Stimulated activated naive CD4-positive, alpha-beta T cell treated with Interleukin-2 at 50 U/mL for 16 hours (primary cell): ENCODE measurements around the gene TCF7L2.
"Not testable (repeated sequence)": the region's sequence is repeated elsewhere in the genome, so short reads cannot be mapped to it uniquely, and the experiment has no call there.

ENCODE experiments used
- DNase-seq: peaks from one replicate; lab custom pipeline; 2025; lab: John Stamatoyannopoulos, UW

The TCF7L2 gene

DNA sequence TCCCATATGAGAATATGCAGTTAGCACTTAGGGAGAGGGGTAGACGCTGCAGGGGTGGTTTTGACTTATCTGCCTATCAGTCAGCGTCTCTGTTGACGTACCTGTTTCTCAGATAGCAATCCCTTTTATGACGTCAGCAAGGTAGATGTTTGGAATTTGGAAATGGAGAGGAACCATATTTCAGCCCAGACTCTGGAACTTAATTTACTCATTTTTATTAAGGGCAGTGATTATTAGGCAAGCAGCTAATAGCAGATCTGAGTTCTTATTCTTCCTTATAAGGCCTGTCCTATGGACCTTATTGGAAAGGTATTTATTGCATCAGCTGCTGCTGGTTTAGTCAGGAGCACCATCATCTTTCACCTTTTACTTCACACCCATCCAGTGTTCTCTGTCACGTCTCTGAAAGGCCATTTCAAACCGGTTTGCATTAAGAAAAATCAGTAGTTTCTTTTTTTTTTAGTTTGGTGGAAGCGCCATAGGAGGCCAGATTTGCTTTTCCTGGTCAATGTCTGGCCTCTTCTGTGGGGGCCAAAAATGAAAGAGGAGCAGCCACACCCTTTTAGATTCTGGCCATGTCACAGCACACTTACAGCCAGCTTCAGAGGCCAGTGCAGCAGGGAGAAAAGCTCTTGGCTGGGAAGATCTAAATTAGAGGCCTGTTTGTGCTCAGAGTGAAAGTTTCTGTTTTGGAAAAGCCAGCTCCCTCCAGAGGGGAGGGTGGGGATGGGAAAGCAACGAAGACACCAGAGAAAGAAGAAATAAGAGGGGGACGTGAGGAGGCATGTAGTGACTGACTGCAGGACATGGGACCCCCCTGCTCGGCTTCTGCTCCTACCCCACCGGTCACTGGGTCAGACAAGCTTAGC lies 146.3 kb downstream of the TCF7L2 start:
- no peak for DNase-seq

DNA sequence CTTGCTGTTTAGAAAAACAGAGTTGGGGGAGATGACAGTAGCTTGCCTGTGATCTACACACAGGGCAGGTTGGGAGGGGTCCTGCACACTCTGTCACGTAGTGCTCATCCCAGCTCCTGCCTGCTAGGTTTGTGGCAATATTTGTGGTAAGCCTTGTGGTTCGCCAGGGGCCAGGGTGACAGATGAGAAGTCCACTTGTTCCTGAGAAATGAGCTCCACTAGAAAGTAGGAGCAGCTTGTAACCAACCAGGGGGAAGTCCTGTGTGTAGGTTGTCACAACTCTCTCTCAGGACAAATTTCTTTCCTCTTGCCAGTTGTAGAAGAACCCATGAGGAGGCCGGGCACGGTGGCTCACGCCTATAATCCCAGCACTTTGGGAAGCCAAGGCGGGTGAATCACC lies 147.0 kb downstream of the TCF7L2 start:
- DNase-seq = no peak

DNA sequence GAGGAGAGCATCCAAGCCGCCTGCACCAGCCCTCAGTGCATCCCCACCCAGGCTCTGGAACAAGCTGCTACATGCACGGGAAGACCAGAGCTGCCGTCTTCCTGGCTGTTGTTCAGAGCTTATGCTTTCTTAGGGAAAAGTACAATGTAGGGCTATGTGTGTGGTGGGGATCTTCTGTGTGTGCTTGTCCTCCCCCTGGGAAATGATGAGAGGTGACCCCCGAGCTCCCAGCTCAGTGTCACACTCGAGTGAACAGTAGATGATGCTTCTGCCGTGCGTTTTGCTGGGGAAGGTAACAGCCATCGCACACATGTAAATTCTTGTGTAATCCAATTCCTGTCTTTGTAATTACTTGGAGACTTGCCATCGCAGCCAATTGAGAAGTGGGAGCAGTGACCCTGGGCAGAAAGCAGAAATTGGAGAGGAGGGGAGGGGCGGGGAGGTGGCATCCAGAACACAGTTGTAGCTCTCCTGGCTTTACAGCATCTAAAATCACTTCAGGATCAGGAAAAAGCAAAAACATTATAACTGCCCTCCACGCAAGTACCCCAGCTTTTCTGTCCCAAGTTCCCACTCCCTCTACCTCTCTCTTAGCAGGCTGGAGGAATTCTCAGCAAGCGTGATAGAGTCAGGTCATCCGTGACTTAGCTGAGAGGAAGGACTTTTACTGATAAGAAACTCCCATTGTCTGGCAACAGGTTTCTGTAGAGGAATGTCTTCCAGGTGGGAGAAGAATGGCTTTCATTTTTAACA lies 149.6 kb downstream of the TCF7L2 start:
- DNase-seq = no peak

DNA sequence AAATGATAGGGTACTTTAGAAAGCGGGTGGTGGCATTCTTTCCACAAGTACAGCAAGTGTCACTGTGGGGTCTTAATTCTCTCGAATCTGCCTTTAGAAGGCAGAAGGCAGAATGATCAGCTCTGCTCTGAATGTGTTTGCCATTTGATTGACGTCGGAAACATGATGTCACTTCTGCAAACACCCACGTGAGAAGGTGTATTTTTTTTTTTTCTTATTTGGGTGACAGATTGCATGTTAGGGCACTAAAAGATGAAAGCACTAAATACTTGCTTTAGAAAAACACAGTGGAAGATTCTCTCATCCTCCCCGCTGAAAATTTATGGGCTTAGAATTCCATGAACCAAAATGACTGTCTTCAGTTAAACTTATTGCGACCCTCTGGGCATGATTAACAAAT lies 150.2 kb downstream of the TCF7L2 start:
- no peak for DNase-seq

DNA sequence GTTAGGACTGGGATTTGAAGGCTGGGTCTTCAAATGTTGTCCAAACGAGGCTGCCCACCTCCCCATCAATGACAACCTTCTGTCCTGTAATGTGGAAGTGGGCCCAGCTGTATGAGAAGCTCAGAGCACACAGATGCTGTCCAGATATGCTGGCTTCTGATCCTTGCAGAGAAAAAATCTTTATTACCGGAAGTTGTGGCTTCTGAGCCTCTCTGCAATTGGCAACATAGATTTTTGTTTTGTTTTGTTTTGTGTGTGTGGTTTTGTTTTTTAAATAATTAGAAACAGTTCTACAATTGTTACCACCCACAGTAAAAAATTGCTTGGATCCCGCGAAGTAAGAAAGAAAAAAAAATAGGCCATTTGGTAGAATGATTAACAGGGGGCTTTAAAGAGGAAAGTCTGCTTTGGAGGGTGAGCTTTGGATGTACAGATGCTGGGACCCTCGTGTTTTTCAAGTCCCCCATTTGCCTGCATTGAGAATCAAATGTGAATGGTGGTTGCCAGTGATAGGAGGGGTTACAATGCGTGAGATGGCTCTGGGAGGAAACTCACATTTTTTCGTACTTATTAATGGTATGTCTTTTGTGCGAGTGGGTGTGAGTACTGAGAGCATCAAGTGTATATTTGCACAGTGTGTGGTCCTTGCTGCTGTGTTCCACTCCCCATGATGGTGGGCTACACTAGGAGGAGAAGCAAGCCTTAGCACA lies 153.2 kb downstream of the TCF7L2 start:
- no peak for DNase-seq

DNA sequence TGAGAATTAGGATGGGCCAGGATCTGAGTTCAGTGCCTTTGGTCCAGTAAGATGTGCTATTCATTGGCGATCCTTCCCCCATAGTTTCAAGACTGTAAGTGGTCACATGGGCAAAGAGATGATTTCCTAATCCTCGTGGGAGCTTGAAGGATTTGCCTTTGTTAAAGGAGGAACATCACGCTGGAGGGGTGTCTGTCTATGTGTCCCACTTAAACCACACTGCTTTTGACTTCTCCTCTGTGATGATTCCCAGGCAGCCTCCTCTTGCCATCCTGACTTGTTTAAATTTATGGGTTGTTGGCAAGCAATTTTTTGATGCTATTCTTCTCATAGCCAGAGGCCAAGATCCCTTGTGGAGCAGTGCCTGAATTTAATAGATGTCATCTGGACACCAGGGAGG lies 154.0 kb downstream of the TCF7L2 start:
- no peak for DNase-seq

DNA sequence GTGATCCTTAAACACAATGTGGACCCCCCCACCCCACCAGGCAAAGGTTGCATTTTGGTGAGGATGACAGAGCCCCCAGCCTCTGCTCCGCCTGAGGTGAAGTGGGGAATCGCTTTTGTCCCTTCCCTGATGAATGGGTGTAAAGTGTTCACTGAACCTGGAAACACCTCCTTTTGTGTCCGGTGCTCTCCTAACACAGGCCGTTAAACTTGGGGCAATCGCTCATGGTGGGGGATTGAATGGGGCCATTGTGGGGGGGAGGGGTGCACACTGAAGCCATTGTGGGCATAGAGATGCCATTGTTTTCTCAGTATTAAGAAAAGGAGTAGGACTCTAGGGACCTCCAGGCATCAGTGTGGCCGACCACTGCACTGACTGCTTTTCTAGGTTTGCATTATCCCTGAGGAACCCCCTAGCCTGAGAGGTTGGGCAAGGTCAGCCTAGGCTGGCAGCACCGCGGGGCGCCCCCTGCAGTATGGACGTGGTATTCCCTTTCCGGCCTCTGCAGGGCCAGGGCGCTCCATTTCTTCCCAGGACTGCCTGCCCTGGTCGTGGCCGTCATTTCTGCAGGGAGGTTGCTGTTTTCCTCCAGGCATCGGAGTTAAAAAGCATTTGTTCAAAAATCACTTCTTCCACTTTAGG lies 158.3 kb downstream of the TCF7L2 start:
- no peak for DNase-seq

DNA sequence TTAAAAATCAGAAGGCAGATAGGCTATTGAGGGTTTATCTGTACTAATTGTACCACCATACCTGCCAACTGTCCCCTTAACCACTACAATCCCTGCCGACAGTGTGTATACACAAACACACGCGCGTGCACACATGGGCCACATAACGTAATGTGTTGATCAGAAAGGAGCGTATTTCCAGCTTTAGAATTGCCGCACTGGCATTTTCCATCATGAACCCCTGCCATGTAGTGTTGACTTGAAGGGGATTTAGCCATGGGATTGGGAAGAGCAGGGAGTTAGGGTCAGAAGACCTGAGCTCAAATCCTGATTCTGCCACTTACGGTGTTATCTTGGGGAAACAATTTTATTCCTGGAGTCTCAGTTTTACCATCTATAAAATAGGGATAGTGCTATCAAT lies 158.9 kb downstream of the TCF7L2 start:
- no peak for DNase-seq

DNA sequence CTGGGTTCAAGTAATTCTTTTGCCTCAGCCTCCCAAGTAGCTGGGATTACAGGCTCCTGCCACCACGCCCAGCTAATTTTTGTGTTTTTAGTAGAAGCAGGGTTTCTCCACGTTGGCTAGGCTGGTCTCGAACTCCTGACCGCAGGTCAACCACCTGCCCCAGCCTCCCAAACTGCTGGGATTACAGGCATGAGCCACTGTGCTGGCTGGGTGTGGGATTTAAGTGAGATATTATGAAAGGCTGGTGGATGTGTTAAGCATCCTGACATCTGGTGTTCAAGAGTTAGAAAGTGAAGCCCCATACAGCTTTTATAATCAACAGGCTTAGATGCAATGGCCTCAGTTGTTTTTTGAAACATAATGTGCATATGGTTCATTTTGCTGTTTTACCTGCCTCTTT lies 159.4 kb downstream of the TCF7L2 start:
- not testable (repeated sequence) for DNase-seq

DNA sequence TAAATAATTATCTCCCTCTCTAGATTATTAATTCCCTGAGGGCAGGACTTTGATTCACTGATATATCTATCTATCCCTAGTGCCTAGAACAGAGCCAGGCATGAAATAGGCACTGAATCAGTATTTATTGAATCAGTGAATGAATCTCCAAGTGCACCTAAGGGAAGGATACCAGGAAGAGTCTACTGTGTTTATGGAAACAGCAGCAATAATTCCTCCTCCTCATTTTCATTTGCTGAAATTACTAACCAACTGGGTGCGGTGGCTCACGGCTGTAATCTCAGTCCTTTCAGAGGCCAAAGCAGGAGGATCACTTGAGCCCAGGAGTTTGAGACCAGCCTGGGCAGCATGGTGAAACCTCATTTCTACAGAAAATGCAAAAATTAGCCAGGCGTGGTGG lies 161.2 kb downstream of the TCF7L2 start:
- DNase-seq = no peak

DNA sequence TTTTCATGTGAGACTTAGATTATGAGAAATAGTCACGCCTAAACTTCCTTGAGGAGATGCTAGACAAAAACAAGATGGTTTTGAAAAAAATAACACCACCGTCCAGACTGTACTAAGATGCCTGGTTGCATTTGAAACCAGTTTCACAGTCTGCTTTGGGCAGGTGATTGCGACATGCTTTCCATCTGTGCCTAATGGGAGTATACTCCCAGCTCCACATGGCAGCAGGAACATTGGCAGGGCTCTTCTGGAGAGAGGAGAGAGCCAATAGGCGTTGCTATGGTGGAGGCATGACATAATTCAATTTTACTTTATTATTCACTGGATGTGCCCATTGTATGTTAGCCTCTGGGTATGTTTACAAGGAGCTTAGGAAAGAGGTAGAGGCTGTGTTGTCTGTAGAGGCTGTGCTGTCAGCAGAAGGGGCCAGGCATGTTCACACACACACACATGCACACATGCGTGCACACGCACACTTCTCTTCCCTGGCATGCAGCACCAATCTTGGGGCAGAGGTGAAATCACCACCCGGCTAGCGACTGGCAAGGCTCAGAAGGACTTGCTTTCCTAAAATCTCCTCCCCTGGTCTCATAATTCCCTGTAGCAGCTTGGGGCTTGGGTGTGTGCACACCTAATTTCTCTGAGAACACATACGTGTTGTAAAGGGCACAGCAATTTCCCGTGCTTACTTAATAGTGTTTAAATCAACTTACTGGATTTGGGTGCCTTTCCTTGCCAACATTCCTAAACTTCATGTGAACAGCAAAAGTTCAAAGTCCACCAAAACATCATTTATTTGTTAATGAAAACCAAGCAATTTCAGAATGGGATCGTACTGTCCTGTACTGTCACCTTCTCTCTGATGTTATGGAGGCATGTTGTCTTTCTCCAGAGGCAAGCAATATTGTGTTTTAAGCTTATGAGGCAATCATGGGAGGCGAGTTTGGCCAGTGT lies 162.1 kb downstream of the TCF7L2 start:
- DNase-seq = no peak

DNA sequence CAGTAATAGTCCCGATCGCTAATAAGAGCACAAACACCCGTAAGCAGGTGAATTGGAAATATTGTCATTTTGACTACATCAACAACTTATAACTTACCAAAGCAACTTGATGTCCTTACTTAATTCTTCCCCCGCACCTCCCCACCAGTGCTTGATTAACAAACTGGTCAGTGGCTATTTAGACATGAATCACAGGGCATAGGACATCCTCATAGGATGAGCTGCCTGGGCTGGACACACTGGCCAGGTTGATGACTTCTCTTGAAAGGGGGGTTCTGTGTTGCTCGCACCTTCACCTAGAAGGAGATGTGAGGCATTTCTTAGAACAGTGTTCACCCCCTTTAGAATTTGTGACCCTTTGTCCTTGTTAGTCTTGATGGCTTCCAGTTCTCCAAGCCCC lies 163.2 kb downstream of the TCF7L2 start:
- DNase-seq = no peak

DNA sequence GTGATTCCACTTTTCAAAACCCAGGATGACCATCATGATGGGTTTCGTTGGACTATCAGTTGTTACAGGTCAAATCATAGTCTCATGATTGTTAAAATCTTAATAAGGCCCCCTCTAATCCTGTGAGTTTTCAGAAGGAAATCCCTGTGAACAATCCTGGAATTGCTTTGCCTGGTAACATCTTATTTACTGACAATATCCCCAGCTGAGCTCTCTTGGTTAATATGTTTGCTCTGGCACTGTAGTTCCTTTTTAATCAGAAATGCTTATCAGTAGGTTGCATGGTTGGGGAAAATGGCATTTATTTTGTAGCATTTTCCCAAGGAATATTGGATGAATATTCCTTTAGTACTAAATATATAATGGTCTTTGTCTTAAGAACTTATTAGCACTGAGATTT lies 163.9 kb downstream of the TCF7L2 start:
- no peak for DNase-seq

DNA sequence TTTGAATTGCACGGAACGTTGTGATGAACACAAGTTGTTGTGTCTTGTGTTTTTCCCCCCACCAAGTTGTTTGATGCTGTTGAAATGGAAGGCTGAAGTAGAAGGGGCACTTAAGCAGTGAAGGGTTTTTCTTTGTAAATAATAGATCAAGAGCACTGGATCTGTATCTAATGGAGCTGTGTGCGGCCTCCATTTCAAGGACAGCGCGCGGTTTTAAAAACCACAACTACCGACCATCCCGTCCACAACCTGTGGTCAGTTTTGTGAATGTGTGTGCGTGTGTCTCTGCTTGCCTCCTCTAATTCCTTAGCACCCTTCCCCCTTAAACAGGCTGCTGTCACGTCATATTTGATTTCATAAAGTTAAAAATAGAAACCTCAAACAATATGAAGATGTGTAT lies 165.5 kb downstream of the TCF7L2 start:
- DNase-seq = no peak

DNA sequence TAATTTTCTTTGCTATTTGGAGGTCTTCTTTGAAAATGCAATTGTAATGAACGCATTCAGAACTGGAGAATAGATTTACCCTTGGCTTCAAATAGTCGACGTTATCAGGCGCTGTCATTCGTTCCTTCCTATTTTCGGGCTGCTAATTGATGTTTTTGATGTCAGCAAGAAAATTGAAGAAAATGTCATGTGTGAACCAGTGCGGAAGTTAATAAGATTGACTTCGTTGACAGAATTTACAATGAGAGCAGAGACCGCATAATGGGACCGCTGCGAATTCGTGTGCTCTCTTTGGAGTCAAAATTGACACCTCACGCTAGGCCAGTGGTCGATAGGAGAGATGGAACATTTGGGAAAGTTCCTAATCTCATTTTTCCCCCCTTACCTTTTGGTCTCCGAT lies 168.8 kb downstream of the TCF7L2 start:
- no peak for DNase-seq

DNA sequence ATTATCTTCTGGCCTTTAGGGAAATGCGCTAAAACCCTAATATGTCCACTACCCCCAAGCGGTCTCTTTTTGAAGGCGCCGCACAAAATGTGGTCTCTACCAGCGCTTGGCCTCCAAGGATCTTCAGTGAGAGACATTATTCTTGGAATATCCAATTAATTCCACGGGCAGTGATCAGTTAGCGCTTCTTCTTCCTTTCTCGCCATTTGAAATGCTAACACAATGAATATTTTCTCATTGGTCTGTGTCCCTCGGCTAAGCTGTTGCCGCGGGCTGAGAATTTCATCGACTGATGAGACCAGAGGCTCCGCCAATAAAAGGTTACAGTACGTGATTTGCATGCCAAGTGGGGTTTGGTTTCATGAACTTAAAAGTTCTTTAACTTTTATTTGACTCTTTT lies 169.8 kb downstream of the TCF7L2 start:
- no peak for DNase-seq

DNA sequence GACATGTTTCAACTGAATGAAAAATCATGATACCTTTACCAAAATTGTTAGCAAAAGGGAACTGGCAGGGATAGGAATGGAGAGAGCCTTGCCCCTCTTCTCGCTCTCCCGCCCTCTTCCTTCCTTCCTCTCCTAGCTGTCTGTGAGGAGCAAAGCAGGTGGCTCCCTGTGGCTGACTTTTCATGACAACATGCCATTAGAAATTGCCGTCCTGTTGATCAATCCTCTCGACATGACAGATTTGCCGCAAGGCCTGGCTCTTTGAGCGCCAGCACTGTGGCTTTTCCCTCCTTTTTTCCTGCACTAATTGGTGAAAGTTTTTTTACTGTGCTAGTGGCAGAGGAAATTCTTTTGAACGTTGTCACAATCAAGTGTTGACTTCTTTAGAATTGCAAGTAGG lies 171.1 kb downstream of the TCF7L2 start:
- DNase-seq = no peak

DNA sequence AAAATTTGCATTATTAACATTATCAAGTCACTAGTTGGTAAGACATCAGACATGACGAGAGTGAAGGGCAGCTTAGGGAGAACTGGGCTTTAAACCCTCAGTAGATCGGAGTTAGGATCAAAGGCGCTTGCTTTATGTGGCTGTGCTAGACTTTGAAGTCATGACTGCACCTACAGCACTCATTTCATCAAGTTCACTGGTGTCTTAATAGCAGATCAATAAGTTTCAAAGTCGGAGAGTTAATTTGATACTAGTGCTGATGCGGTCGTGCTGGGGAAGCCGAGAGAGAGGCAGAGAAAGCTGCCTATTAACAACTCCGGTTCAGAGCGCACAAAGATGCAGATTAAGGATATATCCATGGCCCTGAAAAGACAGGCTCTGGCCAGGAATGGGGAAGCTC lies 172.9 kb downstream of the TCF7L2 start:
- DNase-seq = no peak

DNA sequence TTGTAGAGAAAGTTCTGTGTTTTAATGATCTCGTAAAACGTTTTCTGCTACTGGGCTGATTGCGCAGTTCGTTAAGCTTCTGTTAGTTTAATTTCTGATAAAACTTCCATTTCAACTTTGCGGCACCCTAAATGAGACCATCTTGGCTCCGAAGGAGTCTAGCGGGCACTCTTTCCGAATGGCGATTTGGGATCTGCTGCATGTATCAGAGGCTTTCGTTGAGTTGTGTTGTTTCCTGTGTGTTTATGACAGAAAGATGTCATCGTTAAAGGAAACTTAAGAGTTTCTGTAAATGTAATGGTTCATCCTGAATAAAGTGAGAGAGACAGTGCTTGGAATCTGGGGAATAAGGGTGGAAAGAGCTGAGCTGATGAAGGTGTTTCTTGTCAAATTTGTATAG lies 174.7 kb downstream of the TCF7L2 start:
- no peak for DNase-seq

DNA sequence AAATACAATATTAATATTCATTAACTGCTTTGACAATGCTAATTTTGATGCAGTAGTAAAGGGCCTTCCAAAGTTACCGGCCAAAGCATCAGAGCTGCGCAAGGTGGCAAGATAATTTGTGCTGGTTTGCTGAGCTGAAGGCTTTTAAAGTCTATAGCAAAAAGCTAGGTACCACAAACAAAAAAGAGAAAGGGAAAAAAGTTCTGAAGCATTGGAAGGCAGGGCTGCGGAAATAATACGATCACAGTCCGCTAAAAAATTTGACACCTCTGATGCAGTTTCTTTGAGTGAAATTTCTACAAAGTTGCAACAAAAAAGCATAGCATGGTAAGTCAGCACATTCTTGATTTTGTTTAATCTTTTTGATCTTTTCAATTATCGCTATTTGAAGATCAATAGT lies 175.6 kb downstream of the TCF7L2 start:
- DNase-seq = no peak
